Right kidney (tissue), 1 donor: ENCODE results near the gene FAM168A.
"Not testable (repeated sequence)": the region's sequence is repeated elsewhere in the genome, so short reads cannot be mapped to it uniquely, and the experiment has no call there.

Experiments
- DNase-seq: peaks from one replicate; pipeline ENCODE4 v3.0.0-alpha.2; 2016

Gene FAM168A

DNA sequence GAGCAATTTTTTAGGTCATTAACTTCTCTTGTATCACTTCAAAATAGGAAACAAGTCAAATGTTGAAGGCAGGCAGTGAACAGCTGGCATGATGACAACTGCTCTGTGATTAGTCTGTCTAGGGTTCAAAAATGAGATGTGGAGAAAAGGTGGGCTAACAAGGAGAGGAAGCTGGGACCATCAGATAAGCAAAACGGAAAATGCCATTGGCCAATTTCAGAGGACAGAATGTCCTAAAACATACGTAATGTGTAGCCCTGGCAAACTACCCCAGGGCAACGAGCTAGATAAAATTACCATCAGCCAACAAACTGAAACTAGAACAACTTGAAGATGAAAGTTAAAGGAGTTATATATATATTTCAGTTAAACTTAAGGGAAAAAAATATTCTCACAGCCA is 128.5 kb downstream of the FAM168A start:
- no peak for DNase-seq

DNA sequence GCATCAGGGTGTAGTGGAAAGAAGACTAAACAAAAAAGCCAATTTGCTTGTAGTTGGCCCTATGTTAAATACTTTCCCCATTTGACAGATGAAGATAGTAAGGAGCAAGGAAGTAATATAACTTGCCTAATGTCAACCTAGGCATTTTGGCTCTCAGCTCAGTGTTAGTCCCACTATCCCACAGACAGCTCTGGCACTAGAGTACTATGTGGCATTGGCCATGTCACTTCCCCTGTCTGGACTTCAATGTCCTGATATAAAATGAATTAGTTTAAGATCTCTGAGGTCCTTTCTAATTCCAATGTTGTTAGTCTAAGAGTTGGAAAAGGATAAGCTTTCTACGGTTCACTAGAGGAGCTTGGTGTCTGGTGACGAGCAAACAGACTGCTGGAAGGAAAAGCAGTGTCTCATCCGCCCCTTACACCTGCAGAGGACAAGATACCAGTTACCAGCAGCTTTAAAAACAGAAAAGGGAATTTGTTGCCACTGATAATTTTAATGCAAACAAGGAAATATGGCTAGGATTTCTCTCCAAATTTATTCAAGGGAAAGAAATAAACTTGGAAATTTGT is 129.2 kb downstream of the FAM168A start:
- DNase-seq = no peak

DNA sequence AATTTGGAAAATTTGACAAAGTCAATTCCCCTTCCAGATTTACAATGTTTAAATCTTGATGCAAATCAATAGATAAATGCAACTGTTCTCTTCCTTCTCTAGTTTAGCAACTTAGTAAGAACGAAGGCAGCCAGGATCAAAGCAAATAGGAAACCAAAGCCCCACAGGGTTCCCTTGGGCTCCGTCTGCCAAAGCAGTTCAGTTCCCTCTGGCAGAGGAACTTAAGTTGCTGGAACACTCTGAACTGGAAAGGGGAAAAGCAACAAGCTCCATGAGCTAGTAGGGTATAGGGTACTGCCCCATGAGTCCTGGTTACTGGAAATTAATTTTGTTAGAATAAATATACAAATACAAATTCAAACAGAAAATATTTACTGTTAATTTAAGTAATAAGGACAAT is 130.4 kb downstream of the FAM168A start:
- no peak for DNase-seq

DNA sequence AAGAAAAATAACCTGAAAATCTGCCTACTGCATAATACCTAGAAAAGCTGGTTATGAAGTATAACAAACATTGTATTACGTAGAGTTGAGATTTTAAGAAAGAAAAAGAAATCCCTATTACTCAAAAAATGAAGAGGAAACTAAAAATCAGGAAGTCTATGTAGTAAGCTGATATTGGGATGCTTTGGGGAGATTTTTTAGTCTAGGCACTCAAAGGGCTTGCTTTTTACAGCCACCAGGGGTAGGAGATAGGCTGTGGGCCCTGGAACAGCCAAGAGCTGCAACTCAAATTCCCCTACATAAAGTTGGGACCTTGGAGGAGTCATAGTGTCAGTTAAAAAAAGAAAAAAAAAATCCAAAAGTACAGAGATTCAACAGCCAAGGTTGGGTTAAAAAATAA is 131.3 kb downstream of the FAM168A start:
- DNase-seq = no peak

DNA sequence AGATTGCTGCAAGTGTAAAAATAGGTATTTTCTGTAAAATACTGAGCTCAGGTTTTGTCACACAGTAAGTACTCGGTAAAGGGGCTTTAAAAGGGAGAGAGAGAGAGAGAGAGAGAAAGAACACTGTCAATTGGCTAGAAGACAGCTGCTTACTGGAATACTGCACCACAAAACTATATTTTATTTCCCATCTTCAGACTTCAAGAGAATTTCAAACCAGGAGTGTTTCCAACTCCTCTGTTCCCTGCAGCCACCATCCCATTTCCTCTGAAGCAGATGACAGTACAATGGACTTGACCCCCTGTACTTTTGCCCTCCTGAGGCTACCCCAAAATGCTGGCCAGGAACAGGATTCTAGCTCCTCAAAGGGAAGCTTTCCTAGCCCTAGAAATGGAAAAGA is 132.0 kb downstream of the FAM168A start:
- no peak for DNase-seq

DNA sequence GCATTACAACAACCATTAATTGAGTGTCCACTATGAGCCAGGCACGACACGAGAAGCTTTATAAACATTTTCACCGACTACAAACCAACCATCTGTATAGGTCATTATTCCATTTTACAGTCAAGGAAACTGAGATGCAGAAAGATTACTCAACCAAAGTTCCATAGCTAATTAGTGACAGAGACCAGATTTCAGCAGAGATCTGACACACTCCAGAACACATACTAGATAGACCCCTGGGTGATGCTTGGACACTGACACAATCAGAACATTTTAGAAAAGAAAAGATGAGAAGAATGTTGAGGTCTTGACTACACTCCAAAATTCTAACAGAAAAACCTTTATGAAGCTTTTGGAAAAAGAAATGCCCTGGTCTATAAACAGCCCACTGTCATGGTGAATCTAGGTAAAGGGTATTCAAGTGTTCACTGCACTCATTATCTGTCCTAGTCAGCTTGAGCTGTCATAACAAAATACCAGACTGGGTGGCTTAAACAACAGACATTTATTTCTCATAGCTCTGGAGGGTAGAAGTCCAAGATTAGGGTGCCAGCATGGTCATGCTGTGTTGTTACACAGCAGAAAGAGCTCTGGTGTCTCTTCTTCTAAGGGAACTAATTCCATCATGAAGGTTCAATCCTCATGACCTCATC is 132.8 kb downstream of the FAM168A start:
- DNase-seq = no peak

DNA sequence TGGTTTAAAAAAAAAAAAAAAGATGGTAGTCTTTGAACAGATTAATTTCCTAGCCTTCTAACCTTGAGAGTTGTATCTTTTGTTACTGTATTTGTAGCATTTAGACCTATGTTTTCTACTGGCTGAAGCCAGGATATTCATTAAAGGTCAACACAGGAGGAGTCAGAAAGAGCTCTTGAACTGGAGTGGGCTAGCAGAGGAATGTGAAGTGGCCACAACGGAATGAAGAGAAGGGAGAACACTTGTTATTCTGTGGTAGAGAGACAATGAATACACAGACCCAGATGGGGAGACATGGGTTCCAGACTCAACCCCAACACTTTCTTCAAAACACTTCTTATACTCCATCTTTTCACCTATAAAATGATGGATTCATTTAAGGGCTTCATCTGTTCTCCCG is 133.6 kb downstream of the FAM168A start:
- no peak for DNase-seq

DNA sequence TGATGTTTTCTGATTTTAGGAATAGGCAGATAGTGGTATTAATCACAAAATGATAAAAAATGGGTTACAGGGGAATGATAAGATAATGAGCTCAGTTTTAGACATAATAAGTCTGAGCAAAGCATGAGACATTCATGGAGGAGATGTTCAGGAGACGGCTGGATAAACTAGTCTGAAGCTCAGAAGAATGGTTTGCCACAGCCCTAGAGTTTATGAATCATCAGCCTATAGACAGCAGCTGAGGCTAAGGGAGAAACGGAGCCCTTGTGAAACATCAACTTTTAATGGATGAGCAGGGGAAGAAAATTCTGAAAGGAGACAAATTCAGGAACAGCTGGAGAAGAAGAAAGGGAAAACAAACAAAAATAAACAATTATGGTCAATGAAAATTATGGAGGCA is 134.6 kb downstream of the FAM168A start:
- no peak for DNase-seq

DNA sequence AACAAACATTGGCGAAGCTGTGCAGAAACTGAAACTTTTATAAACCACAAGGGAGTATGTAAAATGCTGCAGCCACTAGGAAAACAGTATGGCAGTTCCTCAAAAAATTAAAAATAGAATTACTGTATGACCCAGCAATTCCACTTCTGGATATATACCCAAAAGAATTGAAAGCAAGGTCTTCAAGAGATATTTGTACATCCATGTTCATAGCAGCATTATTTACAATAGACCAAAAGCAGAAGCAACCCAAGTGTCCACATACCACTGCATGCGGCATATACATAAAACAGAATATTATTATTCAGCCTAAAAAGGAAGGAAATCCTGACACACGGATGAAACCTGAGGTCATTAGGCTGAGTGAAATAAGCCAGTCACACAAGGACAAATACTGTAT is 135.9 kb downstream of the FAM168A start:
- no peak for DNase-seq

DNA sequence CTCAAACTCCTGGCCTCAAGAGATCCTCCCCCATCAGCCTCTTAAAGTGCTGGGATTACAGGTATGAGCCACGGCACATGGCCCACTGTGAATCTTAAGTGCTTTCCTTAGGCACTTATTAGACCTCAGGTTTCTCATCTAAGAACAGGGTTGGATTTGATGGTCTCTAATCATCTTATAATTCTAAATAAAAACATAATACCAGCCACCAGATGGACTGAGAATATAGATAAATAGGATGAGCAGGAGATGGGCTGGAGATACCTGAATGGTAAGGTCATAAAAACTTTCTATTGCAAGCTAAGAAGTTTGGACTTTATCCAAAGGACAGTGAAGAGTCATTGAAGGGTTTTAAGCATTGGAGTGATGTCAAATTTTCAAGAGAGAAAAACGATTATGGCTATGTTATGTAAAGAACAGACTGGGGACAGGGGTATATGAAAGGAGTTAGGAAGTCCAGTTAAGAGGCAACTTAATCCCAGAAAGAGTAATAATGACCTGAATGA is 136.5 kb downstream of the FAM168A start:
- no peak for DNase-seq

DNA sequence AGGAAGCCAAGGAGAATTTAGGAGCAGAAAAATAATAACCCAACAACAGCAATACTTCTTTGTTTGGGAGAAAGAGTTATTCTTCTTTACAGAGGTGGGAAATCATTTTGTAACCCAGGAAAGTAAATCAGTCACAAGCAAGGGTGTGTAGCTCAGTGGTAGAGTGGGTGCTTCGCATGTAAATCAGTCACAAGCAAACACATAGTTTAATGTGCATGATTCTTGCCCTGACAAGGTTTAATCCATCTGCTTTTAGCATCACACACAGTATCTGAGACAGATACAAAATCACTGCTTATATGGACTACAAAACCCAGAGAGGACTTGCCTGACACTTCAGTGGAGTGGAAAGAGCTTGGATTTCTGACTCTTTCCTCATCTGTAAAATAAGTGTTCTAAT is 139.7 kb downstream of the FAM168A start:
- no peak for DNase-seq

DNA sequence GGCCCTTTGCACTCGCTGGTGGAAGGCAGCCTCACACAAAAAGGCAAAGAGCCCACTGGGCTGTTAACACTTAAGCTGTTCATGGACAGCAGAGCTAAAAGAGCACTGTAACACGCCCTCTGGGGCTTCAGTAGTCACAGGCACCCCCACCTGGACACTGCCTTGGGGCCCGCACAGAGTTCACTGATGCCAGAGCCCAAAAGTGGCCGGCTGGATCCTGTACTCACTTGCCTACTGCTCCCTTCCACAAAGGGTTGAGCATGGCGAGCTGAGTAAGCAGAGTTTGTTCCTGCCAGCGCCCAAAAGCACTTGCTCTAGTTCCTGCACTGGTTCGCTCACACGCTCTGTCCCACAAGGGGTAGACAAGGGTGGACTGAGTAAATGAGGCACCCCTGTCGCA is 142.9 kb downstream of the FAM168A start:
- no peak for DNase-seq

DNA sequence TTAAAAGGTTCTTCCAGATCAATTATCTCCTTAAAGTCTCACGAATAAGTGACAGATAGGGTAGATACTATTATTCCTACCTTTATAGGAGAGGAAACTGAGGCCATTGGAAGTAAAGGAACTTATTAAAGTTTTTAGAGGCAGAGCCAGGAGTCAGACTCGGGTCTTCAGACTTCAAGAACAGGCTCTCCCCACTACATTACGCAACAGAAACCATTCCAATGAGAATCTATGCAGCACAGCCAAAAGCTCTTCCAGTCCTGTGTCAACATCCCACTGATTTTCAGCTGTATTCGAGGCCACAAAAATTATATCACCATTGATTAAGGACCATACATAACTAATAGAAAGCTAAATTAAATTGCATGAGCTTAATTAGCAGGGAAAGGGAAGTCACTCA is 144.3 kb downstream of the FAM168A start:
- no peak for DNase-seq

DNA sequence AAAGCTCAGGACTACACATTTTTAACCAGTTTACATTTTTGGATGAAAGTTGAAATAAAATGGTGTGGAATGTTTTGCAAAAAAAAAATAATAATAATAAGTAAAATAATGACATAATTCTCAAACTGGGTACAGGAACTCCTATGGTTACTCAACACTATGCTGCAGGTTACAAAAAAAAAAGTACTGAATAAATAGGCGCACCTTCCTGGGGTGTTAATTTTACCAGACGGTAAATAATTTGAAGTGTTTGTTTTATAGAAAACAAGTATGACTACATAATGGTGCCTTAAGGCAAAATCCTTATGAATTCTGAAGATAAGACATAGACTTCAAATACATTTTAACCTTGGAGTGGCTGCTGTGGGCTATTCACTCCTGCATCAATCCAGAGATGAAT is 145.2 kb downstream of the FAM168A start:
- DNase-seq = no peak

DNA sequence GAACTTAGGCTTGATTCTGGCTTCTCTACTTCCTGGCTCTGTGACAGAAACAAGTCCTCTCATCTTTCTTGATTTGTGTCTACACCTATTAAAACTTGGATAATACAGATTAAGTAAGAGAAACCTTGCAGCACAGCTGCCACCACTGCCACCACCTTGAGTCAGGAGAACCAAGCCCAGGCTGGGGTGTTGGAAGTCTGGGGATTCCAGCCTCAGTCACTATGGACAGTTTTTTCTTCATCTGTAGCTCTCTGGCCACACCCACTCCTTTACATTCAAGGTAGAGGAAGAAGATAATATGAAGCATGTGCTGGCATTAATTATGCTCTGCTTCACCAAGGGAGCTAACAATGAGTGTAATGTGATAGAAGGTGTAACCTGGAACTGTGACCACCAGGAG is 146.0 kb downstream of the FAM168A start:
- no peak for DNase-seq

DNA sequence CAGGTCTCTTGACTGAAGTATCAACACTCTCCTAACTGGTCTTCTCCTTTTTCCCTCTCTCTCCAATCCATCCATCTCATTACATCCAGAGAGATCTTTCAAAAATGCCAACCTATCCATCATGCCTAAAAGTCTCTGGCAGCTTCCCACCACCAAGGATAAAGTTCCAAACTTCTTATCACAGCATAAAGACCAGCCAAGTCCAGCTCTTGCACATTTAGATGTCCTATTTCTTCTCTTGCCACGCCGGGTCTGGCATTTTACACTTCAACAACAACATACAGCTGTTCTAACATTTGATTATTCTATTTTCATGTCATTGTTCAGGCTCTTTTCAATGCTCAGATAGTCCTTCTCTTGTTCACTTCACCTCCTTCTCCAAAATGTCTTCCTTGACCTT is 151.1 kb downstream of the FAM168A start:
- DNase-seq = no peak

DNA sequence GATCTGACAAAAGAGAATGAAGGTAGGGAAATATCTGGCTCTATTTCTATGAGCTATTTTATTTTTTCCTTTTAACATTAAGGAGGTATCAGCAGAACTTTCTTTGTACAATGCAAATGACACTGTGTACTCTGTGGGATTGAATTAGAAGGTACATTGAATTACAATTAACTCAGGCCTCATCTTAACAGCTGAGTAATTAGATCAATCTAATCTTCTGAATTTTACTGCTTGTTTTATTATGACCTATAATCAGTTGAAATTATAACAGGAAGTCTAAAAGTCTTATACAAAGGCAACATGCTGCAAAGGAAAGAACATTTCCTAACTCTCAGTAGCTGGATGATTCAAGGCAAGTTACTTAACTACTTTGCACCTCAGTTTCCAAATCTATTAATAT is 151.9 kb downstream of the FAM168A start:
- no peak for DNase-seq

DNA sequence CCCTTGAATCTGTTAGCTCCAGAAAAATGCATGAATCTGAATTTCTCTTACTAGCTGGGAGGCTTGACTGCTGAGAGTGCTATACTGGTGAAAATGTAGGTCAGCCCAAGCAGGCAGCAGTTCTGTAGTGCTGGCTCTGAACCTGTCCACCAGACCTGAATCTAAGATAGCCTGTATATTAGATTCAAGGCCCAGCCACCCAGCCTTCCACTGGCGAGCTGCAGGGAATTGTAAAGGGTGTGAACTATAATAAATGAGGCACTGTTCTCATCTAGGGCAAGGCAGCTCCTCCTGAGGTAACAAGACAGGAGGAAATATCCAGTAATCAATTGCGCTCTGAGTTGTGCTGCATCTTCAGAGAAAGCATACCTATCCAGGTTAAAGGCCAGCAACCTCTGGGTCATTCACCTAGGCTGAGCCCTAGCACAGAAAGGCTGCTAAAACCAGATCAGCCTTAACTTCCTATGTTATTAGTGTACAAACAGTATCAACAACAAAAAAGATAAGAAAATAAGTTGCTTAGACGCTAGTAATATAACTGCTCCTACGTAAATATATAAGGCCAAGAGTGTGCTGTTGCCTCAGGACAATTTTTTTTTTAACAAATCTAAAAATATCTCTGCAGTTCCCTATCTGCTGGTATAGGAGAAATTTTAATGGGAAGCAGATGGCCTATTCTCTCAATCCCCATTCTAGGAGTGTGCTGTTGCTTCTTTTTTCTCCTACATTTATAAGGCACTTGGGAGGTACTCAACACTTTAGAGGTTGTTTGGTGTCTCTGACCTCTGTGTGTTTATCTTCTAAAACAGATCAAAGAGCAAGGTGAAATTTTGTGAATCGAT is 158.7 kb downstream of the FAM168A start:
- DNase-seq = no peak

DNA sequence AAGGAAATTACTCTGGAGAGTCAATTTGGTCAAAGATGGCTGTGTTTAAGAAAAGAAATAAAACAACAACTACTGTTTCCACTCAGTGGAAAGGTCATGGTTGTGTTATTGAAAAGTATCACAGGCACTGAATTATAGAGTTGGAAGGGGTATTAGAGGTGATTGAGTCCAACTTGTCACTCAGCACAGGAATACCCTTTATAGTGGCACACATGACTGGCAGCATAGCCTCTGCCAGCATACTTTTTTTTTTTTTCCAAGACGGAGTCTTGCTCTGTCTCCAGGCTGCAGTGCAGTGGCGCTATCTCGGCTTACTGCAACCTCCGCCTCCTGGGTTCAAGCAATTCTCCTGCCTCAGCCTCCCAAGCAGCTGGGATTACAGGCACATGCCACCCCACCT is 161.1 kb downstream of the FAM168A start:
- not testable (repeated sequence) for DNase-seq

DNA sequence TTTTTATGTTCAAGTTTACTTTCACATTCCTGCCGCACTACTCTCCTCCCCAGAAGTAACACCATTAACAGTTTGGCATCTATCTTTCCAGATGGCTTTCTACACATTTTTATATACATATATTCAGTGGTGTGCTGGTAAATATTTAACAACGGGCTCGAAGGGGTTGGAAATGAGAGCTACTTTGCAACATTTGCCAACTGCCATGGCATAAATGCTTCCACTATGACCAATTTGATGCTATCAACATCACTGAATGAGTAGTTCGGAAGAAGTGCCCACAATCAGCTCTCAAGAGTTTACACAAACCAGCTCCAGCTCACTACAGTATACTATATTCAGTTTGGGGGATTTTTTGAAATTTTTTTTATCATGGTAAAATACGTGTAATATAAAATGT is 166.5 kb downstream of the FAM168A start:
- no peak for DNase-seq

DNA sequence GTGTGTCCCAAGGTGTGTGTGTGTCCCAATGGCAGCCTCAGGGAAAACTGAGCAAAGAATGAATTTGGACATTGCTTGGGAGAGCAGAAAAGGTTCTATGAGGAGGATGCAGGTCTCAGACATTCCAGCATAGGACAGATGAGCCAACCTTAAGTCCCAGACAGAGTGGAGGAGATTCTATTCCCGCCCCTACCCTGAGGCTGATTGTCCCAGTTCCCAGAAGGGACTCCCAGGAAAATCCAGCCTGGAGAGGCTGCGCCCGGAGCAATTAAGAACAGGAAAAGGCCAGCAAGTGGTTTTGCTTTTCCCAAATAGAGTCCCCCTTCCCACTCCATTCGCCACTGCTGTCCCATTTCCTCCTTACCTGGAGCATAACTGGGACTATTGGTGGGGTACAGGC is 167.6 kb downstream of the FAM168A start:
- no peak for DNase-seq

DNA sequence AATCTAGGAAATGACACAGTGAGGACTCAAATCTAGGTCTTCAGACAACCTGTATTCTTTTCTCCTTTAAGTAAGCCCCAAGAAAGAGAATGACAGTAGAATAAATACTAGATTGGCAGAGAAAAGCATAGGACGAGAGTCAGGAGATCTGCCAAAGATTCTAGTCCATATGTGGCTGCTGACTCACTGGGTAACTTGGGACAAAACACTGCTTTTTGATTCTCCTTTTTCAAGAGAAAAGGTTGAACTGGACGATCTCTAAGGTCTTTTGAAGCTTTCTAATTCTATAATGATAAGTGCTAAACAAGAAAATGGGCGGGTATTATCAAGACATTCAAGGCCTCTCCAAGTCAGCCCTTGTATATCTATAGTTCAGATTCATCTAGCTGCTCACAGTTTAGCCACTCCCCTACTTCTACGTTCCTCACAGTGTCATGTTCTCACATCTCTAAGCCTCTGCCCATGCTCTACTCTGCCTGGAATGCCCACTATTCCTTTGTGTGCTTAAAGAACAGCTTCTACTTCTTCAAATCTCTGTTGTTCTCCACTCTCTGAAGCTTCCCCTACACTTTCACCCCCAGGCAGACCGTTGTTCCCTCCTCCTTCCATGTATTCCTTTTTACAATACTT is 168.7 kb downstream of the FAM168A start:
- no peak for DNase-seq

DNA sequence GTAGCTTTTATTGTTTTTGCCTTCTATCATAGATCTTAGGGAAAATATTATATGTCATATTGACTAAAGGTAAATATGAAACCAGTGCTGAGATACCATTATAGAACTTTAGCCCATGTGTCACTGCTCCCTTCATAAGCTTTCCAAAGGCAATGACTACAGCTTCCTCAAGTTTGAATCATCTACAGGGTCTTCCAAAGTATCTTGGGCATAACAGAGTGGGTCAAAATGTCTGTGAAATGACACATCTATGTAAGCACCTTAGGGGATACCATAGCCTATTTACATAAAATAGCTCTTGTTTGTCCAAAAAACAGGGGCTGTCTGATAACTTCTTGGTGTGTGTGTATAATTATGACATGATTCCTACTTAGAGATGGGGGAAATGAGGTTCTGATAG is 169.2 kb downstream of the FAM168A start:
- DNase-seq = no peak
